Fibroblast of skin of right biceps (primary cell): ENCODE data around the gene PNRC1.
"Not testable (repeated sequence)": the region's sequence is repeated elsewhere in the genome, so short reads cannot be mapped to it uniquely, and the experiment has no call there.

Source experiments
- DNase-seq: peaks from one replicate; pipeline ENCODE4 v3.0.0-alpha.2; 2013

PNRC1 gene

DNA sequence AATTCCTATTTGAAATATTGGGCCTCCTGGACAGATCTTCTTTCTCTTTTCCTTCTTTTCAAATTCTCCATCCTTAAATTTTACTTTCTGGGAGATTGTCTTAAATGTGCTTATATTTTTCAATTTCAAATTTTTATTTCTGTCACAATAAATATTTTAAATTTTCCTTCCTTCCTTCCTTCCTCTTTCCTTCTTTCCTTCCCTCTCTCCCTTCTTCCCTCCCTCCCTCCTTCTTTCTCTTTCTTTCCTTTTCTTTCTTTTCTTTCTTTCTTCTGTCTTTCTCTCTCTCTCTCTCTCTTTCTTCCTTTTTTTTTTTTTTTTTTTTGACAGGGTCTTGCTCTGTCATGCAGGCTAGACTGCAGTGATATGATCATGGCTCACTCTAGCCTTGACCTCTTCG is 16.7 kb upstream of the PNRC1 start:
- DNase-seq, result no peak

- not testable (repeated sequence) for DNase-seq
Measured at GRCh38 chr6:89064931-89065330, 15.6 kb upstream of the PNRC1 start.

GRCh38 chr6:89066121-89066520 is 14.4 kb upstream of the PNRC1 start:
- not testable (repeated sequence) for DNase-seq

GRCh38 chr6:89066940-89067646 is 13.5 kb upstream of the PNRC1 start:
- DNase-seq, result no peak

GRCh38 chr6:89067796-89068195 is 12.8 kb upstream of the PNRC1 start:
- DNase-seq, result no peak

- no peak for DNase-seq
Measured at GRCh38 chr6:89068695-89069094, 11.9 kb upstream of the PNRC1 start.

GRCh38 chr6:89069536-89070163 is 10.9 kb upstream of the PNRC1 start:
- DNase-seq, result no peak

GRCh38 chr6:89071036-89071435 is 9.5 kb upstream of the PNRC1 start:
- DNase-seq, result no peak

DNA sequence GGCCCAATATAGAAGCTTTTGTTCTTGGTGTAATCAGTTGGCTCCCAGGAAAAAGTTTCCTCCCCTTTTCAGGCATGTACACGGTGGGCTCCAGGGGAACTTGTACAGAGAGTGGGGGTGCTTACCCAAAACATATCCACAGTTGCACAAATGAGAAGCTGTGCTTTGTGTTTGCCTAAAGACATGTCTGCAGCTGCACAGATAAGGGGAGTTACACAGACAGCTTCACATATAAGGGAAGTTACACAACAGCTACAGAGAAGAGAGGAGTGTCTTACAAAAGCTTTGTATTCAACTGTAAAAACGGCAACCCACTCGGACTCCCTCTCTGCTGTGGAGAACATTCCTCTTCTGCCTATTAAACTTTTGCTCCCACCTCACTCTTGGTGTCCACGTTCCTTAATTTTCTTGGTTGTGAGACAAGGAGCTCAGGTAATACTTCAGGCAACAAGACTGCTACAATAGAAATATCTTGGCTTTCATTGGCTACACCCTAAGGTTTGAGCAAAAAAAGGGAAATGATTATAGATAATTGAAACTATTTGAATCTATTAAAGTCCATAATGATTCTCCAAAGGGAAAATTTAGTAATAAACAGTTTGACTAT is 7.4 kb upstream of the PNRC1 start:
- DNase-seq, result no peak

DNA sequence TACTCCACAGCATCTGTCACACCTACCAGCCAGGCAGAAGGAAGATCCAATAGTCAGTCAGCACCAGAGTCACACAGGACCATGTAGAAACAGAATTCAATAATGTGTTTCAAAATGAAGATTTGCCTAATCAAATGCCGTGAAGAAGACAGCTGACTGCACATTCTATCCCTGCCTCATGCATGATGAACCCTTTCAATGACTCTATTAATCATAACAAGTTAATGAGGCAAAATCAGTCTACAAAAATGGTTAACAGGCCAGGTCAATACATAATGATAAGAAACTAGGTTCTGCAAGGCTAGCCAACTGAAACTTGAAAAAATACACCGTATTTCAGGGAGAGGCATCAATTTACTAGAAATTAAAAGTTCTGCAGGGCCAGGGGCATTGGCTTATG is 6.7 kb upstream of the PNRC1 start:
- DNase-seq, result no peak

- peak; percentile 65 for DNase-seq
Measured at GRCh38 chr6:89079511-89080234, 878 bp upstream of the PNRC1 start.

- no peak for DNase-seq
Measured at GRCh38 chr6:89081129-89081422, 525 bp downstream of the PNRC1 start.

DNA sequence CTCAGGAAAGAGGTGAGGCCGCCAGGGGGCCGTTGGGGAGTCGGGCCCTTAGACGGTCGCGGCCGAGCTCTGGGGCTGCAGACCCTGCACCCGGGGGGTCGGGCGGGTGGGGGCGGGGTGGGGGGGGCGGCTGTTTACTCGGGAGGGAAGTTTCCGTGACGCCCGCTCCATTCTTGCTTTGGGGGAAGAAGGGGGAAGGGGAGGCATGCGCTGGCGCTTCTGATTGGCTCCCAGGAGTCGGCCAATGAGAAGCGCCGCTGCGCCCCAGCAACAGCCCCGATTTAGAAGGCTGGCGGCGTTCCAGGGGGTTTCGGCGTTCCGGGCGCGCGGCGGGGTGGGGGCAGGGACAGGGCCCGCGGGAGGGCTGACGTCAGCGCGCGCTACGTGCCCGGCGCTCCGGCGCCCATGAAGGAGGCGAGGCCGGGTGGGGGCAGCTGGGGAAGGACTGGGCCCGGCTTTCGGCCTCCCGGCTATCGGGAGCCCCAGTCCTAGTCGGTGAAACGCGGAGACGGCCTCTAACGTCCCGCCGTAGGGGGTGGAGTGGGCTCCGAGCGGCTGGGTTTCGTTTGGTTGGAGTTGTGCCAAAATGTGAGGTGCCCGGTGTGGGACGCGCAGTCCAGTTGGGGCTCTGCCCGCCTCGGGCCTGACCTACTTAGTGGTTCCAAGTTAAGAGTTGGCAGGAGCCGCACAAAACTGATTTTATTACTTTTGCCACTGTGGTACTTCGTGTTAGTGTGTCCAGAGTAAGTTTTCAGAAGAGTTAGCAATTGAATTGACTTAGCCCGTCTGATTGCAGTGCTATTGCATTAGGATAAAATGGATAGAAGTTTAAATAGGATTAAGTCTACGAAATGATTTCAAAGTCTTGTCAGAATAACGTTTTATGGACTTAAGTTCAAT is 1.1 kb downstream of the PNRC1 start:
- peak; percentile 98 for DNase-seq

DNA sequence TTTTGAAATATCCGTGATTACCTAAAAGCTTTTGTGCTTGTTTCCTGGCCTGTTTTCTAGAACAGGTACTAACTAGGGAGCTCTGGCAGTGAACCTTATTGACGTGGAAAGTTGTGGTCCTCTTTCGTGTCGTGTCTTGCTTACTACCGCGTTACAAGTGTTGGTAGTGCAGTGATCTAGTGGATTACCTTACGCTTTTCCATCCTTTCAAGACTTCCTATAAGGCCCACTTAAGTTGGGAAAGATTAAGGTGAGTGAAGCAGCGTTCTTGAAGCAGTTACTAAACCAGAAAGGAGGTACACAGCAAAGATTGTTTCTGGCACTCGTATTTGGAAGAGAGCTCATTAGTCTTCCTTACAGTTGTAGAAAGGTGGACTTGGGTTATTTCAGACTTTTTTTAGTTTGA is 1.9 kb downstream of the PNRC1 start:
- no peak for DNase-seq

GRCh38 chr6:89084542-89084941 is 4.0 kb downstream of the PNRC1 start:
- no peak for DNase-seq

GRCh38 chr6:89084954-89085353 is 4.4 kb downstream of the PNRC1 start:
- DNase-seq, result no peak

DNA sequence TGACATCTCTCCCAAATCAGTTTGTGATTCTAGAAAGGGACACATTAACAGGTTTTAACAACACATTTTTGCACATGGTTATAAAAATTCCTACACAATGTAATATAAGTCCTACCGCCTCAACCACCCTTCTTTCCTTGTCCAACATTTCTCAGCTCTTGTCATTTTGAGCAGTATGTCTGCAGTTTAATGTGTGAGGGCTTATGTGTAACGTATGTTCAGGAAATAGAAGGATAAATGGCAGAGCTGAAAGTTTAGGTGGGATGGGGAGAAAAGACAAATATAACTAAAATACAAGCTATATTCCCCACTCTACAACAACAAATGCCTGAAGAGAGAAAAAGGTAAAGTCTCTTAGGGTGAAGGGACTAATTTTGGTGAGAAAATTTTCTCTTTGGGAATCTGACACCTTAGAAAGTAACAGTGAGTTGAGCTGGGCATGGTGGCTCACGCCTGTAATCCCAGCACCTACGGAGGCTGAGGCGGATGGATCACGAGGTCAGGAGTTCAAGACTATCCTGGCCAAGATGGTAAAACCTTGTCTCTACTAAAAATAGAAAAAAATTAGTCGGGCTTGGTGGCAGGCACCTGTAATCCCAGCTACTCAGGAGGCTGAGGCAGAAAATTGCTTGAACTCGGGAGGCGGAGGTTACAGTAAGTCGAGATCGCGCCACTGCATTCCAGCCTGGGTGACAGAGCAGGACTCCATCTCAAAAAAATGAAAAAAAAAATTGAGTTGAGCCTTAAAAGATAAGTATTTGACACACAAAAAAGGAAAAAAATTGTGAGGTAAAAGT is 5.1 kb downstream of the PNRC1 start:
- DNase-seq, result no peak

- no peak for DNase-seq
Measured at GRCh38 chr6:89087881-89088280, 7.3 kb downstream of the PNRC1 start.

- no peak for DNase-seq
Measured at GRCh38 chr6:89098461-89098860, 17.9 kb downstream of the PNRC1 start.

DNA sequence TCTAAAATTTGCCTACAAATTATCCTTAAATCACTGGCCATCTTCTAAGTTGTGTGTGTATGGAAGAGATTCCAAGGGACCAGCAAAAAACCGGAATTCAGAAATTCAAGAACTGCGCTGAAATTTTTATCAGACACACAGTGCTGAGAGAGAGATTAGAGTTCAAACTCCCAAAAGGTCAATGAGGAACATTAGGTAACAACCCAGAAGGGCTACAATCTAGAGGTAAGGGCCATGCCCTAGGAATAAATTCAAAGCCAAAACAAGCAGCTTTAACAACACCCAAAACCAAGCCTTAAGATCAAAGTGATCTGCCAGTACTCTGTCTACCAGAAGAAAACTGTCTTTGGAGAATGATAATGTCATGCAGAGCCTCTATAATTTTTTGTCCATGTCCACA is 19.6 kb downstream of the PNRC1 start:
- no peak for DNase-seq

GRCh38 chr6:89110284-89110683 is 29.7 kb downstream of the PNRC1 start:
- no peak for DNase-seq

GRCh38 chr6:89111933-89112332 is 31.4 kb downstream of the PNRC1 start:
- DNase-seq, result no peak
